Fibroblast of skin of left quadriceps (primary cell): Measurements from ENCODE around the gene GAREM1.
"Not testable (repeated sequence)": the region's sequence is repeated elsewhere in the genome, so short reads cannot be mapped to it uniquely, and the experiment has no call there.

Source experiments
- DNase-seq, 2 experiments: peaks; one replicate each; pipeline ENCODE4 v3.0.0-alpha.2; 2013; ENCODE audit warnings: low read depth in 2 of 2

The GAREM1 gene

DNA sequence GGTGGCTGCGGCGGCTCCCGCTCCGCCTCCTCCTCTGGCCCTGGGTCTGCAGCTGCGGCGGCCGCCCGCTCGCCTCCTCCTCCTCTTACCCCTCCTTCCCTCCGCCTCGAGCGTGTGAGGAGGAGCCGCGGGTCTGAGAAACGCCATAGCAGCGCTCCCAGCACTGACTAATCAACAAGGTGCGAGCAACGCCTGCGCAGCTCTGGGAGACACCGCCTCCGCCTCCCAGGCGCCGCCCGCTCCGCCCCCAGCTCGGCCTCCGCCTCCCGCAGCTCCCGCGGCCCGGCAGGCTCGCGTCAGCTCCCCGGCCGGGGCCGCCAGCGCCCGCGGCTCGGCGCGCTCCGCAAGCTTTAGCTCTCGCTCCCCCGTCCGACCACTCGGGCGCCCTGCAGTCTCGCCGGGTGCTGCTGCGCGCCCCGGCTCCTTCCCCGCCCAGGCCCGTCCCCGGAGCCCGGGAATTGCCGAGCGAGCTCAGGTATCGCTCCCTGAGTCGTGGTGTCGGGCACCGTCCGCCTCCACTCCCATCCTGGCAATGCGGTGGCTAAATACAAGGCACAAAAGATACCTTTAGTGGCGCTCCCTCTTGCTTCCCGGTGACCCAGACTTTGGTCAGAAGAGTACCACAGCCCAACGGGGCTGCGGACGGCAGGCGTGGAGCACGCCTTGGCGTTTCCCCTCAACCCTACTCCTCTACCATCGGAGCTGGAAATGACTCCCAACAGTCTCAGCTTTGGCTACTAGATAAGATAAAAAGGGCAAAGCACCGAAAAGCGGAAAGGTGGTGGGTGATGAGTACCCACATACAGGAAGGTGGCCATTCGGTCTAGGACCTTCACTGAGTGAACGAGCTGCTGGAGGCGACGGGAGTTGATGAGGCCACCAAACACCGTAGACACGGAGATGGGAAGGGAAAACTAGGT lies at the start of gene GAREM1:
Gene GAREM1 (minus strand): TSS at position 169 of the 920 bp plus-strand sequence. CDS start 454 bp downstream, outside the sequence.
- peak; percentile 96 to 97 for DNase-seq

DNA sequence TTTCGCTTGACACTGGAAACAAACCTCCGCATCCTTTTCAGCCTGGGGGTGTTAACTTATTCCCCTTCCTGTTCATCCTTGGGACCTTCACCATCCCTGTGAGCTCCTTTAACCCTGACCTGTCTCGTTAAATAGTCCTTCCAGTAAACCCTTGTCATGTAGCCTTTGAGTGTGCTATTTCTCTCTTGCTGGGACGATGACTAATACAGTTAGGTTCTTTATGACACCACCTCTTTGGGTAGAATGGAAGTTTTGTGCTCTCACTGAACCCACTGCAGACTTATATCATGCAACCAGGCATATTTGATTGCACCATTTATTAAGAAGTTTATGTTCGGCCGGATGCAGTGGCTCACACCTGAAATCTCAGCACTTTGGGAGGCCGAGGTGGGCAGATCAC lies 40.5 kb upstream of the GAREM1 start:
- DNase-seq, result no peak

DNA sequence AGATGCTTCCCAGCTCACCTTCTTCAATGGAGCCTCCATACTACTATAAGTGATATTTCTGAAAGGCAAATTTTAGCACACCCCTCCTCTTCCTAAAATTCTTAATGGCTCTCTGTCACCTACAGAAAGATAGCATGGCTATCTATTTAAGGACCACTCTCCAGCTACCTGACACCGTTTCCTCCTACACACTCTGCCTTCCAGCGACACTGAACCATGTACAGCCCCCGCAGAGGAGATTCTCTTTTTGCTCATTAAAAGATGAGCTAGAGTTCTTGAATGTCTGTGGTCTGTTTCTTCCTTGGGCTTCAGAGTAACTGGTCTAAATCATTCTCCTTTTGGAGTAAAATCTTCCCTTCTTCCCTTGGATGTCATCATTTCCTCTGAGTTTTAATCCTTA lies 38.4 kb upstream of the GAREM1 start:
- no peak for DNase-seq

DNA sequence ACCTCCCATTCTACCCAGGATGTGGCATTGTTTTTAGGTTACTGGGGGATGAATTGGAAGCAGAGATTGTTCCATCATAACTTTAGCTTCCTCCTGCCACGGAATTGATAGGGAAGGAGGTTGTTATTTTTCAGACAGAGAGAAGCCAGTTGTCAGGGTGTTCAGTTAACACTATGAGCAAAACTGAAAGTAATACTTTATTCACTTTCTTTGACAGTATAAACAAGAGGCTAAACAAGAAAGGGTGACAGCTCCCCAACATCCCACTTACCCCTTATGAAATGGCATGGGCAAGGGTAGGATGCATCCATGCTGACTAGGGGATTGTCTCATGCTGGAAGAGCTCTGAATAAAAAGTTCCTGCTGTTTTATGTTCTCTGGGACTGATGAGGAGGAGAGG lies 36.4 kb upstream of the GAREM1 start:
- DNase-seq, result no peak

DNA sequence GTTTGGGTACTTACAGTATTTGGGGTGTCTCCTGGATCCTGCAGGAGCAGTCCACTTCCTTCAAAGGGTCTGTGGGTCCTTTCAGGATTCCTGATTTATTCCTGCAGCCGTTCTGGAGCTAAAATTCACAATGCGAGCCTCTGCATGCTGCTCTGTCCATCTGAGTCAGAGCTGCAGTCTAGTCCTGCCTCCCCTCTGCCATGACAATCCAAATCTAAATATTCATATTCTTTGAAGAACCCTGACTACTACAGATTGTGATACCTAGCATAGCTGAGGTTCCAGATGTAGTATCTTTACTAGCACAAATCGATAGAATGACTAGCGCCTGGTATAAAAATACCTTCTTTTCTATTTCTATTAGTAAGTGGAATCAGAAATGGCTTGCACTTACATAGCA lies 31.3 kb upstream of the GAREM1 start:
- no peak for DNase-seq

DNA sequence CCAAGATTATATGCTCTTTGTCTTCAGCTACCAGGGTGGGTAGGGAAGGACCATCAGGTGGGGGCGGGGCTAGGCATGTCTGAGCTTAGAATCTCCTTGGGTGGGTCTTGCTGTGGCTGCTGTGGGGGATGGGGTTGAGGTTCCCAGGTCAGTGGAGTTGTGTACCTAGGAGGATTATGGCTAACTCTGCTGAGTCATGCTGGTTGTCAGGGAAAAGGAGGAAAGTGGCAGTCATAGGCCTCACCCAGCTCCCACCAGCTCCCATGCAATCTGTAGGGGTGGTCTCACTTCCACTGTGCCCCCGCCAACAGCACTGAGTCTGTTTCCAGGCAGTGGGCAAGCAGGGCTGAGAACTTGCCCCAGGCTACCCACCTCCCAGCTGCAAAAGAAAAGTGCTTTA lies 30.6 kb upstream of the GAREM1 start:
- not testable (repeated sequence) for DNase-seq

DNA sequence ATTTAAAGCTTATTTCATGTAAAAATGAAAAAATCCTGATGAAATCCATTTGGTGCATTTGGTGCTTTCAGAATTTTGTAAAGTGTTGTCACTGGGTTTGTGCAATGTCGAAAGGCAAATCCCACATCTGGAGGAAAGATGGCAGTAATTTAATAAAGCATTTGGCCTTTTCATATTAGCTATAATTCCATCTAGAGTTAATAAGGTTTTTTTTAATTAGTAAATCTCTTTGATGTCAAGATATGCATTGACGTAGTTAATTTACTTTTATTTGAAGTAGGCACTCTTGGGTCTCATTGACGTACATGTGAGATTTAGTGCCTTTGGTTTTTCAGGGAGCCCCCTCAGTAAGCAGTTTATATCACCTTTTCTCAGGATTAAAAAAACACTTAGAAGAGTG lies 12.3 kb upstream of the GAREM1 start:
- DNase-seq, result no peak

DNA sequence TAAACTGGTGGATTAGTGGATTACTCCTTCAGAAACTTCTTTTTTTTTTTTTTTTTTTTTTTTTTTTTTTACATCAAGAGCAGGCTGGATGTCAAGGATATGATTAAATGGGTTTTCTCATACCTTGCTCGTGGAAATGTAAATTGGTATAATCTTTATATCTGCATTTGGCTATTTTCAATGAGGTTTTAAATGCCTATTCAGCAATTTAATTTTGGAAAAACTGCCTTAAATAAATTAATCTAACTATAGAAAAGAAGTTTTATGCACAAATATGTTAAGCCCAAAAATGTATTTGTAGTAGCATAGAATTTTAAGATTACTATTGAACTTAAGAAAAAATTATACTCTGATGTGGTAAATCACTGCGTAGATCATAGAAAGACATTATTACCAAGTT lies 11.4 kb upstream of the GAREM1 start:
- DNase-seq, result no peak

DNA sequence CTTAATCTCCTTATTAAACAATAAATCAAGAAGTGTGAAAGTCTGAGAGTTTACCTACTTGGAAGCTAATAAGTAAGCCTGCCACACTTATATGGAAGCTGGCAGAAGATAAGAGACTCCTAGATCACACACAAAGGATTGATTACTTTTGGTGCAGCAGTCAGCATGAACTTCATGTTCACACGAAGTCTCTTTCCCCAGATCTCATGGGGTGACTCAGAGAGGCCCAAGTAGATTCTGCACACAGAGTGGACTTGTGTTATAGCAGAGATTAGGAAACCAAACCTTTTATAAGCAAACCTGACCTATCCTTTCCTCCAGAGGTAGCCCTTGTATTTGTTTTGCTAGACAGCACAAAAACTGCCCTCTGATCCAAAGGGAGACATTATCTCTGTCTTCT lies 9.9 kb upstream of the GAREM1 start:
- DNase-seq, result no peak

DNA sequence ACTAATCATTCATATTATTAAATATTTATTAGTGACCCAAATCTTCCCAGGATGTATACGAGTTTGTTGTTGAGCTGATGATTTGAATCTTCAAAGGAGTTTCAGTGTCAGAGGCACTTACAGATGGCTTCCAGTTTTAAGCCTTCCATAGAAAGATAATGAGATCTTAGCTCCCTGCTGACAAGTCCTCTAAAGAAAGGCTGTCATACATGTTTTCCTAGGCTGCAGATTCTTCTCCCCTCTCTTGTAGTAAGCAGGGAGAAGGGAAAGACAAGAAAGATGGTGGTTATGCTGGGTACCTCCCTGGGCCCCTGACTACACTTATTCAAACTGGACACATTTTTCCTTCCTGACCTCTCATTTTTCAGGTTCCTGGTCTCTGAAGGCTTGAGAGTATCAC lies 8.1 kb upstream of the GAREM1 start:
- DNase-seq, result no peak

DNA sequence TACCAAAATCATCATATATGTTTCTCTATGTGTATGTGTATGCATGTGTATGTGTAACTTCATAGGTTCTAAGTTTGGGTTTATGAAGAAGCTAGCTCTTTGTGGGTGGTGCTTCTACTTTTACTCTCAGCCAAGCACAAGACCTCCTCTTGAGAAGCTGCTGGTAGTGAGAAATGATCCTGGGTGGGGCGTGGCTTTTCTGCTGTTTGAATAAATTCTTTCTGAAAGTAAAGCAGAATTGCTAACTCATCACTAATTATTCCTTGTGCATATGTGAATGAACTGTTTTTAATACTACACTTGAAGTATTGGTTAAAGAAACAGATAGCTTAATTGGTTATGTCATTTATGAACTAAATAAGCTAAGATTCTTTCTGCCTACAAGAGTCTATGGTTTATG lies 7.6 kb upstream of the GAREM1 start:
- DNase-seq, result no peak

DNA sequence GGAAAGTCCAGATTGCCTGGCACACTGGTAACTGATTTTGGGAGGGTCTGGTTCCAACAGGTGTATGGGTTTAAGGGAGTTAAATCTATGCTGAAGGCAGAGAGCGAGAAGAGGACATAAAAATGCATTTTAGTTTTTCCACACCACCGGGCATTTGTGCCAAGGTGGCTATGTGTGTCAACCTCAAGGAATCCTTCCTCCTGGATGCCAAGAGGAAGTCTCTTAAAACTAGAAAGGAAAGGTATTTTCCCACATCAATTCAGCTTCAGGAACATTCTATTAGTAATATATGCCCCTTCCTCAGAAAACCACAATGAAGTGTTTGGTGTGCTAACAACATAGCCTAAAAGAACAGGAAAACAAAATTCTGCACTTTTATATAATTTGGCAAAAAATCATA lies 5.4 kb upstream of the GAREM1 start:
- no peak for DNase-seq

DNA sequence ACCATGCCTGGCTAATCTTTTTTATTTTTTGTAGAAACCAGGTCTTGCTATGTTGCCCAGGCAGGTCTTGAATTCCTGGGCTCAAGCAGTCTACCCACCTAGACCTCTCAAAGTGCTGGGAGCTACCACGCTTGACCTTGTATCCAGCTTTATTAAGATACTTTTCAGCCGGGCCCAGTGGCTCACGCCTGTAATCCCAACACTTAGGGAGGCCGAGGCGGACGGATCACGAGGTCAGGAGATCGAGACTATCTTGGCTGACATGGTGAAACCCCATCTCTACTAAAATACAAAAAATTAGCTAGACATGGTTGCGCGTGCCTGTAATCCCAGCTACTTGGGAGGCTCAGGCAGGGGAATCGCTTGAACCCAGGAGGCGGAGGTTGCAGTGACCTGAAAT lies 4.4 kb upstream of the GAREM1 start:
- DNase-seq, result not testable (repeated sequence)

DNA sequence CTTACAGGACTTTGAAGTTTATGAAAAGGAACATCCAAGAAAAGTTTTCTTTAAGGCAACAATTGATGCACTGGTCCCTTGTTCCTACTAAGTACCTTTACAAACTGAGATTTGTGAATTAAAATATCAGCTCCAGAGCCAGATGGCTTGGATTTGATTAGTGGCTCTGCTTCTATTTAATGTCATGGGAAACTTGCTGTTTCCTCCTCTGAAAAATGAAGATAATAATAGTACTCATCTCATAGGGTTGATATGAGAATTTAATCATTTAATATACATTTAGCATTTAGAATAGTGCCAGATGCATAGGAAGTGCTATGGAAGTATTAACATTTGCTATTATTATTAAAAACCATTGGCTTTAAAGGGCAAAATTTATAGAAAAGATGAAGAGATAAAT lies 2.6 kb upstream of the GAREM1 start:
- DNase-seq, result no peak

DNA sequence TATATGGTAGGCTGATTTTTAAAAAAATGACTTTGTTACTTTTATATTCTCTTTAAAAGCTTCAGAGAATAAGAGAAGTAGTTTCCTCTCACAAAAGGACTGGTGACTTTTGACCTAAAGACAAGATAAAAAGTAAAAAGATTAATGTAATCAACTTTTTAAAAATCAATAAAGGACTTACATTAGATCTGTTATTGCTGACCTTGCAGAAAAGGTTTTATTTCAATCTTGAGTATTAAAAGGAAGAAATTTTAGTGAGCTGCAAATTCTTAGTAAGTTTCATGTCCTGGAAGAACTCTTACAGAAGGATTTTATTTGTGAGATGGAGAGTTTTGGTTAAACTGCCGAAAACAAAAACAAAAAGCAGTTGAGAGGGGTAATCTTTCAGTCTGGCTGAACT lies 2.2 kb upstream of the GAREM1 start:
- no peak for DNase-seq

DNA sequence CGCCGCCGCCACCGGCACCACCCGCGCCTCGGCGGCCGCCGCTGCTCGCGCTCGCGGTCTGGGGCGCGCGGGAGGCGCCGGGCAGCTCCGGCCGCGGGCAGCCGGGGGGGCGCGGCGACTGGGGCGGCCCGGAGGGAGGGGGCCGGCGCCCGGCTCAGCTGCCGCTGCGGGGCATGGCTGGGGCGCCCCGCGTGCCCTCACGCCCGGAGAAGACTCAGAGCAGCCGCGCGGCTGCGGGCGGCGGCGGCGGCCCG lies 295 bp downstream of the GAREM1 start:
- no peak for DNase-seq

DNA sequence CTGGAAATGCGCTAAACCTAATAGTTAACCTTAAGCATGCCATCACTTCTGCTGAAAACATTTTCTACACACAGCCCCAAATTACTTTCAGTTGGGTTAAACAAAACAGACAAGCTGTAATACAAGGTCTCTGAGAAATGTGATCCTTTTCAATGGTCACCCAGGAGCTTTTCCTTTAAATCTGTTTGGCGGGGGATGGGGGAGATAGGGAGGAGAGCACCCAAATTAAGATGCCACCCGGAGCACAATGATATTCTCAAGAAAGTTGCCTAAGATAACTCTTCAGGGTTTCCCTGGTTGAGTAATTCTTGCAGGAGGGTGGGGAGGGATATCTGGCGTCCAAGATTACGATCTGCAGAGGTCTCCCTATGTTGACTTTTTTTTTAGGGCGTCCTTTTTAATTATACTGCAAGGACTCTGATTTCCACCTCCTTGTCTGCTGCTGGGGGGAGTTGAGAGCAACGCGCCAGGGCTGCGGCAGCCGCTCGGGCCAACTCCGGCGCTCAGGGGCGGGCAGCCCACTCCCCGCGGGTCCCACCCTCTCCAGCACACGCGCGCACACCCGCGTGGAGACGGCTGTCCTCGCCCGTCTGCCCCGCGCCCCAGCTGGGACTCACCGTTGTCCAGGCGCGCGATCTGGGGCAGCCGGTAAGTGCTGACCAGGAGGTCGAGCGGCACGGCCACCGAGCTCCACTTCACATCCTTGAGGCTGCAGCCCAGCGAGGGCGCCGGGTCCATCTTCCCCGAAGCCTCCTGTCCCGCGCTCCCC lies 807 bp downstream of the GAREM1 start:
- DNase-seq, result no peak

DNA sequence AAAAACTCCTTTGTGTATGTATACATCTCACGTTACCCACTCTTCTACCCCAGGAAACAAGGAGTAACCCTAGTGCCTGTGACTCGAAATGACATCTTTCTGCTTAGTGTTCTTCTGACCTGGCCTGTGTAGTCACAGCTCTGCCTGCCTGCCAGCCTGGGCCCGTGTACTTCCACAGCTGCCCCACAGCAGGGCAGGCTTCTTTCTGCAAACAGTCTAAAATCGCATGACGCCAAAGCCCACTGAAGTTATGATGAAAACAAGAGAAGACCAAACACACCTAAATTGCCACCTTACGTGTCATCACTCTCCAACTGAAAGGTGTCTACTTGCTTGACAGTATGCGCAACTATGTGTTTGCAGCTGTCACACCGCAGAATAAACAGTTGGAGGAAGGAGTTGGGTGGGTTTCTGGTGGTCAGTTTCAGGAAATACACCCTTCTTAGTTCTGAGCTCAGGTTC lies 1.5 kb downstream of the GAREM1 start:
- no peak for DNase-seq

DNA sequence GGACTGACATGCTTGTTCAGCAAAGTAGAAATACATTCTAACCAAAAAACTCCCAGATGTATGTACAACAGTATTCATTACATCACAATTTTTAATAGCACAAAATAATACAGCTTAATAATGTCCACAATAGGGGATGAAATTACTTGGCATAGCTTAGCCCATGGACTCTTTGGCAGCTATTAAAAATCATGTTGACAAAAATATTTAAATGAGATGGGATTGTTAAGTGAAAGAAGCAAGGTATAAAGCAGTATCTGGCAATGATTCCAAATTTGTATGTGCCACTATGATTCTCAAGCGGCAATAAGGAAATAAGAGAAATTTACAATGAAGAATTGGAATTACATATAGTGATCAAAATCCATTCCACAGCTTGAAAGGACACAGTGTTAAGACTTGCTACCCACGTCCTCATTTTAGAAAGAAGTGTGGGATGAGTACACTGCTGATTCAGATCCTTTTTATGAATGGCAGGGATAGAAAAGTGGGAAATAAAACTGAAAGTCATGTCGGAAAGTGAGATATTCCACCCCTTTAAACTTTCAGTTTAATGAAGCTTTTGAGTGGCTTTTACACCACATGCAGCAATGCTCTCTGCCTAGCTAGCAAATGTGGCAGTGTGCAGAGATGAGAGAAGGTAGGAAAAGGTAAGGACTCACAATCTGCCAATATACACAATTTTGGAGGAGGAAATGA lies 2.4 kb downstream of the GAREM1 start:
- no peak for DNase-seq

DNA sequence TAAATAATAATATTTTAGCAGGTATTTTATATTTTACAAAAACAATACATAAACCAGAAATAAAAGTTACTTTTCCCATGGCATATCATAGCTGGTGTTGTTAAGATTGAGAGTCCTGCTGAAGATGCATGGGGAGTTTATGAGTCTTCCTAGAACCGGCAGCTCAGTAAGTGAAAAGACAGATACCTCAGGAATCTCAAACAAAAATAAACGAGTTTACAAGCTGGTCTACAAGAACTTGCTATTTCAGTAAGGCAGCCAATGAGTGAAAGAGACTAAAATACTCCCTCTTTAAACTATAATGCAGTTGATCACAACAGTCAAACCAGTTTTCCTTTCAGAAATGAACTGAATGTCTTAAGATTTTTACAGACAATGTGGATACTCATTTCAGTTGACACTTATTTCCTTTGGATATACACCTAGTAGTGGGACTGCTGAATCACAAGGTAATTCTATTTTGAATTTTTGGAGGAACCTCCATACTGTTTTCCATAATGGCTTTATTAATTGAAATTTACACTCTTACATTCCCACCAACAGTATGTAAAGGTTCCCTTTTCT lies 8.9 kb downstream of the GAREM1 start:
- DNase-seq, result no peak

DNA sequence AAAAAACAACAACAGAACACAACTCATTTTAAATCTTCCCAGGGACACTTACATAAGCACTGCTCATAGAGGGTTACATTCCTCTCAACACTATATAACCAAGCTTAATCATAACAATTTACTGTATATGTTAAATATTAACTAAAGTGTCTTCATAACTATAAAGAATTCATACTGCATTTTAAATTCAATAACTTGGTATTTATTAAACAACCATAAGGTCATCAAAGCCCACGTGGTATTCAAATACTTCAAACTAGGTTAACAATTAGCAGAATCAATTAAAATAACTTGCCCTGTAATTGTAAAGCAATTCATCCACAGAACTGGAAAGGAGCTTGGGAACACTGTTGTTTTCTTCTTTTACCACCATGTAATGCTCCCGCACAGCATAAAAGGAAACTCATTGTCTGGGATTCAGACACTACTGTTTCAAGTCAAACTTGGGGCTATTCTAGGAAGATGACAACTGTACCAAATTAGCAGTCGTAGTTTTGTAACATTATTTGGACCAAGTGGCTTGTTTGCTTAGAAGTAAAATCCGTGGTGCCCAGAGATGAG lies 10.4 kb downstream of the GAREM1 start:
- DNase-seq, result no peak
